Hepatic stellate cell (primary cell): ENCODE data around the gene CXXC5.

Source experiments
- DNase-seq: peaks from one replicate; pipeline ENCODE4 v3.0.0; 2011; ENCODE audit warnings: low spot score

Gene CXXC5

GRCh38 chr5:139638090-139638735, 9.9 kb upstream of the CXXC5 start:
- peak; percentile 90 for DNase-seq

GRCh38 chr5:139638736-139639618, 9.2 kb upstream of the CXXC5 start:
- no peak for DNase-seq

GRCh38 chr5:139639619-139640380, 8.3 kb upstream of the CXXC5 start:
- DNase-seq, result no peak

- DNase-seq, result no peak
Observed at GRCh38 chr5:139640421-139641115, 7.6 kb upstream of the CXXC5 start.

- DNase-seq, result no peak
Observed at GRCh38 chr5:139641116-139642080, 6.8 kb upstream of the CXXC5 start.

- no peak for DNase-seq
Observed at GRCh38 chr5:139642213-139642612, 5.9 kb upstream of the CXXC5 start.

GRCh38 chr5:139642891-139643871, 5.0 kb upstream of the CXXC5 start:
- no peak for DNase-seq

GRCh38 chr5:139644001-139644456, 4.1 kb upstream of the CXXC5 start:
- DNase-seq, result no peak

- DNase-seq, result no peak
Observed at GRCh38 chr5:139644646-139645429, 3.3 kb upstream of the CXXC5 start.

- no peak for DNase-seq
Observed at GRCh38 chr5:139645430-139645871, 2.7 kb upstream of the CXXC5 start.

- no peak for DNase-seq
Observed at GRCh38 chr5:139646111-139646510, 2.0 kb upstream of the CXXC5 start.

- DNase-seq, result no peak
Observed at GRCh38 chr5:139646912-139647505, 1.1 kb upstream of the CXXC5 start.

- DNase-seq, result no peak
Observed at GRCh38 chr5:139647506-139648204, 494 bp upstream of the CXXC5 start.

GRCh38 chr5:139649082-139649991, 1.2 kb downstream of the CXXC5 start:
- DNase-seq, result peak; percentile 41

GRCh38 chr5:139650031-139650688, 2.0 kb downstream of the CXXC5 start:
- DNase-seq, result no peak

- no peak for DNase-seq
Observed at GRCh38 chr5:139650689-139651042, 2.5 kb downstream of the CXXC5 start.
